ENCODE data around the gene HOXD9. TPM values are rescaled to one million over a fixed set of nuclear protein-coding genes. Genes with fewer than 3 reads are reported as not detected.

Gene HOXD9
- total RNA-seq, 1 donor from 2014 or later = not detected

- ATAC-seq (no peak), DNase-seq (ENCODE audit: missing footprints) (no peak)
- intact Hi-C loops (cut with DNase I) = no loop called here
These were observed 33.0 kb downstream of the HOXD9 start for GRCh38 chr2:176155356-176156044.

DNA sequence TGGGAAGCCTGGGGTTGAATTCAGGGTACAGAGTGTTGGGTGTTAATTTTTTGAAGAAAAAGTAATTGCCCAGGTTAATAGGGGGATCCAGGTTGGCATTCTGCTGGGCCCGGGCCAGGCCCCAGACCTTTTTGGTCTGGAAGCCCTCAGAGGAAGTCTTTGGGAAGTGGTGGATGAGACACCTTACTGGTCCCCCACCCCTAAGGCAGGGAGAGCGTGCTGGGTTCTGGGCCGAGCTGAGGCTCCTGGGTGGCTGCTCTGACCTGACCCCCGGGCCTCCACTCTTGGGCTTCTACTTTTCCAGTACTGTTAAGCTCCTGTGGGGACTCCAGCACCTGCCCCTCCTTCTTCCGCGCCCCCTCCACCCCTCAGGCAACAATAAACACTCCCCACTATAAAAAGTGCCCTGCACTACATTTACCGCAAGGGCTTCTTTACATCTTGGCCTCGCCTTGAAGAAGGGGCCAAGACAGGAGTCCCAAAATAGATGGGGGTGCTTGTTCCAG lies 33.8 kb downstream of the HOXD9 start:
- intact Hi-C loops (cut with DNase I) = no loop called here
- no peak for ATAC-seq
- no peak for DNase-seq (ENCODE audit: missing footprints)

- DNase-seq (ENCODE audit: missing footprints) (no peak), ATAC-seq (no peak)
- intact Hi-C loops (cut with DNase I) = no loop called here
These were observed 34.4 kb downstream of the HOXD9 start, which contains the start of gene HOXD3 for GRCh38 chr2:176156807-176157498. Gene HOXD3 (plus strand): TSS chr2:176157307. CDS start chr2:176169115, 11,808 bp downstream.

GRCh38 chr2:176157499-176158185 lies 35.1 kb downstream of the HOXD9 start:
- intact Hi-C loops (cut with DNase I) = no loop called here
- ATAC-seq (no peak), DNase-seq (ENCODE audit: missing footprints) (no peak)

- ATAC-seq = no peak
- DNase-seq (ENCODE audit: missing footprints) = no peak
- intact Hi-C loops (cut with DNase I) = no loop called here
These were observed 35.7 kb downstream of the HOXD9 start for GRCh38 chr2:176158186-176158591.

DNA sequence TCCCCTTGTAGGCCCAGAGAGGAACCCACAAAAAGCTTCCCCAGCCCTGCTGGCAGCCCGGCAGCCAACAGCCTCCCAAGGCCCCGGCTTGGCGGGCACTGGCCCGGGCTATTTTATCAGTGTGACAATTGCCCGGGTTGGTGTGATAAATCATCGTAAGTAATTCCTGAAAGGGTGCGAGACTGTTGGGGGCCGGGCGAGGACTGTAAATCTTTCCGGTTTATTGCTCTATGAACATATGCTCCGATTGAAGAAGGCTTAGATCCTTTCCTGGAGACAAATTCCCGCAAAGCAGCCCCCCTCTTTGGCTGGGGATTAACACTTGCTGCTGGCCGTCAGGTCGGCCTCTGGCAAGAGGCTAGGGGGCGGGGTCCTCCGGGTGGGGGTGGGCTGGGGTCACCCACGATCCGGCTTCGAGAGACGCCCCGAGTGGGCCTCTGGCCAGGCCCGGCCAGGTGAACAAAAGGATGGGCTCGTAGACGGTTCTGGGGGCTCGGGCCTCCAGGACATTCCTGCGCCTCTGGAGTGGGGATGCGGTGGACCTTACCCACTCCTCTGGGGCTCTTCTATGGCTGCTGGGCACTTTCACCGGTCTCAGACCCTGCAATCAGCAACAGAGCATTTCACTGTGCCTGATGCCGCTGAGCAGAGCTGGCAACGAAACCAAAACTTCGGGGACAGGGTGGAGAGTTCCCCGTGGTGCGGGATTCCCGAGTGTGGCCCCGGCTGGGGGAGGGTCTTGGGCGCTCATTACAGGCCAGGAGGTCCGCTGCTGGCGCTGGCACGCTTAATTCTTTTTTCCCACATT lies 36.5 kb downstream of the HOXD9 start:
- DNase-seq (ENCODE audit: missing footprints) = no peak
- ATAC-seq = no peak

DNA sequence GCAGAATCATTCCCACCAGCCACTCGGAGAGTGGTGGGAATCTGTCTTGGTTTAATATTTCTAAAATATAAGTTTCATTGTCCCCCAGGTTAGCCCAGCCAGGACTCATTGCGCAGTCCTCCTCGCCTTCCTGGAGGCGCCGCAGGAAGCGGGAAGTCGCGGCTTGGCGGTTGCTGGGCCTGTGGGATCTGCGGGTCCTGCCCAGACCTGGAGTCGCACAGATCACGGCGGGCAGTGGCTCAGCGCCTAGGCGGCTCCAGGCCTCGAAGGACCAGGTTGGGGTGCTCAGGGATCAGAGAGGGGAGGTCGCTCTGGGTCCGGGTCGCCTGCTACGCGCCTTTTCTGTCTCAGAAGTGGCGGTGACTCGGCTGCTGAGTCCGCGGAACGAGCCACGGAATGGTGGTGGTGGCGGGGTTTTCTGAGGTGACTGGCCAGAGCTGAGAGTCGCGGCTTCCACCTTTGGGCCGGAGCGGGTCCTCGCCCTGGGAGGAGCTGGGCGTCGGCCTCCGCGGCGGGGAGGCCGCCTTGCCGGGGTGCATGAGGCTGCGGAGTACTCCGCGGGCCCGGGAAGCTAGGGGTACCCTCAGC lies 37.2 kb downstream of the HOXD9 start:
- intact Hi-C loops (cut with DNase I) = no loop called here
- no peak for ATAC-seq

More for the DNA sequence above, 36.5 kb downstream of the HOXD9 start:
- intact Hi-C loops (cut with DNase I) = no loop called here

DNA sequence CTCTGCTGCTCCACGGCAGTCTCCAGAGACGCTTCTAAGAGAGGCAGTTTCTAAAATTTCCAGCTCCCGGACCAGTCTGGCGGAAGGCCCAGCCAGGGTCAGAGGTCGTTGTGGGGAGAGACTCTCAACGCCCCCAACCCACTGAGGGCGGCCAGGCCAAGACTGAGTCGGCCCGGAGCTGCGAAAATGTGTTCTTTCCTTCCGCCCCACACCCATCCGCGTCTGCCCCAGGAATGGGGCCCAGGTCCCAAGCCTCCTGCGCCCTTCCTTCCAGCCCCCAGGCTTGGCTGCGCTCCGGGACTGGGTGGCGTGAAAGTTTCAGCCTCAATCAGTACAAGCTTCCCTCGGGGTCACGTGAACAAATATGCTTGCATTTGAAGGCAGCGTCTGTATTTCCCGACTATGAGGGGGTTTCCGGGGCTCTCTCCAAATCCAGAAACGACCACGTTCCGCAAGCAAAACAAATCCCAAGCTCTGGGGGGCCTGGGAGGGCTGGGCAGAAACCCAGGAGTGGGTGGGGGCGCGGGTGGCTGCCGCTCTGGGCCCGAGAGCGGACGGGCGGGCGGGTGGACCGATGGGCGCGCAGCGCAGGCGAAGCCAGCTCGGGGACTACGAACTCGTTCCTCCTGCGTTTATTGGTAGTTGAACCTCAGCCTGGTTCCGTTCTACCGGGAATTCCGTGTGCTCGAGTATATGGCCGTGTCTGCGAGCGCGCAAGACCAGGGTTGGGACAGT lies 37.9 kb downstream of the HOXD9 start:
- ATAC-seq = no peak
- intact Hi-C loops (cut with DNase I) = no loop called here

More for the DNA sequence above, 37.2 kb downstream of the HOXD9 start:
- no peak for DNase-seq (ENCODE audit: missing footprints)

GRCh38 chr2:176160986-176161824 lies 38.7 kb downstream of the HOXD9 start:
- DNase-seq (ENCODE audit: missing footprints) (no peak), ATAC-seq (no peak)
- intact Hi-C loops (cut with DNase I) = no loop called here

More for the DNA sequence above, 37.9 kb downstream of the HOXD9 start:
- DNase-seq (ENCODE audit: missing footprints) = no peak

DNA sequence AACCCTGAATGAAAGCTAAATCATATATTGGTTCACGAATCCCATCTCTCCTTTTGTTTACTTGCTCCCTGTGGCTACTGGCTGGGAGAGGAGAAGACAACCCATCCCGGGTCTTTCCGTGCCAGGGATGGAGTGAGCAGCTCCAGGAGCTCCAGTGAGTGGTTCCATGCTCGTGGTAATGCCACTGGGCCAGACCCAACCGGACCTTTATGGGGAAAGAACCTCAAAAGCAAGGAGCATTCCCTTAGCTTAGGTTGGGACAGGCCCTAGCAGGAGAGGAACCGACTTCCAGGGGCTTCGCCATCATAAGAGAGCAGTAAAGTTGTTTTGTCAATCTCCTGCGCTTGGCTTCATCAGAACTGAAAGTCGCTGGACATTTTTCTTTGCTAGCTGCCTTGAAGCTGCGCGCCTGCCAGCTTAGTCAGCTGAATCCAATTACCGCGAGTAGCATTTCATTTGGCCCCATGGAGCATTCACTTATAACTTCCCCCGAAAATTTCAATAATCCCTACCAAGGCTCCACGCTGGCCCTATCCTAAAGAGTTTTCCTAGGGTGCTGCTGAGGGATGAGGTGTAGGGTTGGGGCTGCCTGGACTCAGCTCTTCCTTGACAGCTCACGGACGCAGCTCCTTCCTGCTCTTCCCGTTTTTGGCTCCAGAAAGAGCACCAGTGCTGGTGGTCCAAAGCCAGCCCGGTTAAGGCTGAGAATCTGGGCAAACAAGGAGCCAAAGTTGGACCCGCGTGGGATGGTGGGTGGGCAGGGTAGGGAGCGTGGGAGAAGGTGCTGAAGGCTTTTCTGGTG lies 39.5 kb downstream of the HOXD9 start:
- ATAC-seq (no peak), DNase-seq (ENCODE audit: missing footprints) (no peak)
- intact Hi-C loops (cut with DNase I) = no loop called here

DNA sequence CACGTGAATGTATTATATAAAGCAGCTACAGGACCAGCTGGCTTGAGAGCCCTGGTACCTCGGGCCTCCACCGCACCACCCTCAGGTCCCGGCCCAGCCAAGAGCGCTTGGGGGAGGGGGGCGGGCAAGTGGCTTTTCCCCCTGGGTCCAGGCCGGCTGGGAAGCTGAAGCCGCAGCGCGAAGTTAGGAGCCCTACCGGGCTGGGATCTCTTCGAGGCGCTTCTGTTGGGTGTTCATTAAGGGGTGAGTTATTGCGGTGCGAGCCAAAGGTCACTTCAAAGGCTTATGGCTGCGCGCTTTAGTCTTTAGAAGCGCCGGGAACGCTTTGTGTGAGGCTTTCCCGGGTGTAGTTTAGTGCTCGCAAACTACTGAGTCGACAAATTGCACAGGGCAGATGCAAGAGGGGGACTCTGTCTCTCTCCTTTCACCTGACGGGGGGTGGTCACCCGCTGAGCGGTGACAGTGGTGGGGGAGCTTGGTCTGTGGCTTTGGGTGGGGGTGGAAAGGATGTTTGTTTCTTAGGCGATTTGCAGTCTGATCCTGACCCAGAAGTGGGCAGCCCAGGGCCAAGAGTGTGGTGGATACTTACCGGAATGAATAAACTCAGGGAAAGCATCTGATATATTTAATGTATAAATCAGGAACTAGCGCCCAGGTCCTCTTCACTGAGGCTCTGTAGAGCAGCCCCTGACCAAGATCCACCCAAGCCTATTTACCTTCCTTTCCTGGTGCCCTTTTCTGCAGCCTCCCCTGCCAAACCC lies 40.6 kb downstream of the HOXD9 start:
- ATAC-seq = no peak
- intact Hi-C loops (cut with DNase I) = no loop called here
- DNase-seq (ENCODE audit: missing footprints) = no peak

DNA sequence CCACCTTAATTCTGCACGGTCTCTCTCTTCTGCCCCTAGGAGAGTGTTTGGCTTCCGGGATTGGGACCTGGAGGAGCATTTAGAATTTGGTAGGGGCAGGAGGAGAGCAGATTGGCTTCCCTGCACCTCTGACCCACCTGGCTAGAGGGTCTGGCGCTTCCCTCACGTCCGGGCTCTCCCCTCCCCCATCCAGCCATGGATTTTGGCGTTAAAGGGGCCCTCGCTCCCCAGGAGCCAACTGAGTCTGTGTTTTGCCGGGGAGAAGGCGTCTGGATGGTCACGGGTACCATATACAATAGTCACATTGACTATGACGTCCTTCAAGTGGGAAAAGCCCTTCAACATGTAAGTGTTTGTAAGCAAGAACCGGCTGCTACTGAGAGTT lies 41.1 kb downstream of the HOXD9 start:
- DNase-seq (ENCODE audit: missing footprints) = no peak
- intact Hi-C loops (cut with DNase I) = no loop called here
- no peak for ATAC-seq

GRCh38 chr2:176164201-176164600 lies 41.7 kb downstream of the HOXD9 start:
- no peak for ATAC-seq
- intact Hi-C loops (cut with DNase I) = no loop called here

GRCh38 chr2:176164611-176165369 lies 42.3 kb downstream of the HOXD9 start:
- DNase-seq (ENCODE audit: missing footprints) (no peak), ATAC-seq (no peak)
- intact Hi-C loops (cut with DNase I) = no loop called here

More at GRCh38 chr2:176164201-176164600, 41.7 kb downstream of the HOXD9 start:
- no peak for DNase-seq (ENCODE audit: missing footprints)

All from Right ventricle myocardium inferior (tissue), 1 donor.